HG02642 (cell line): ENCODE results near the gene C8A.

Experiments used
- ATAC-seq: cut with Tn5 transposase; IDR thresholded peaks from one replicate; pipeline ENCODE4 v1.9.1; 2021; ENCODE audit warnings: mild to moderate bottlenecking; ENCODE audit not compliant: unreplicated experiment, poor library complexity

Gene C8A

GRCh38 chr1:56922070-56922469 lies 67.5 kb downstream of the C8A start:
- no peak for ATAC-seq

GRCh38 chr1:56922507-56922906 lies 67.9 kb downstream of the C8A start:
- no peak for ATAC-seq

GRCh38 chr1:56923201-56923600 lies 68.6 kb downstream of the C8A start:
- ATAC-seq = no peak

GRCh38 chr1:56924116-56924515 lies 69.5 kb downstream of the C8A start:
- ATAC-seq = no peak

GRCh38 chr1:56925193-56925592 lies 70.6 kb downstream of the C8A start:
- ATAC-seq = no peak

- ATAC-seq = no peak
Measured at GRCh38 chr1:56927171-56927570, 72.6 kb downstream of the C8A start.

GRCh38 chr1:56927986-56928385 lies 73.4 kb downstream of the C8A start:
- ATAC-seq = no peak

- ATAC-seq = no peak
Measured at GRCh38 chr1:56929492-56929891, 74.9 kb downstream of the C8A start.

GRCh38 chr1:56931211-56931610 lies 76.6 kb downstream of the C8A start:
- no peak for ATAC-seq

- ATAC-seq = no peak
Measured at GRCh38 chr1:56931686-56932085, 77.1 kb downstream of the C8A start.

- ATAC-seq = no peak
Measured at GRCh38 chr1:56933161-56933560, 78.6 kb downstream of the C8A start.

GRCh38 chr1:56933606-56934005 lies 79.0 kb downstream of the C8A start:
- ATAC-seq = no peak

GRCh38 chr1:56934430-56935060 lies 79.9 kb downstream of the C8A start:
- ATAC-seq = no peak

- ATAC-seq = no peak
Measured at GRCh38 chr1:56938646-56939045, 84.0 kb downstream of the C8A start.

GRCh38 chr1:56939209-56939608 lies 84.6 kb downstream of the C8A start:
- no peak for ATAC-seq

- ATAC-seq = no peak
Measured at GRCh38 chr1:56940039-56940438, 85.4 kb downstream of the C8A start.

GRCh38 chr1:56948403-56949023 lies 93.9 kb downstream of the C8A start:
- ATAC-seq = no peak

GRCh38 chr1:56952501-56952900 lies 97.9 kb downstream of the C8A start:
- ATAC-seq = no peak

GRCh38 chr1:56953386-56953785 lies 98.8 kb downstream of the C8A start:
- ATAC-seq = no peak

- no peak for ATAC-seq
Measured at GRCh38 chr1:56954664-56955063, 100.1 kb downstream of the C8A start.

- ATAC-seq = no peak
Measured at GRCh38 chr1:56957931-56958330, 103.3 kb downstream of the C8A start.

- ATAC-seq = no peak
Measured at GRCh38 chr1:56958526-56958925, 103.9 kb downstream of the C8A start.
